ENCODE results near the gene UGGT2.

UGGT2 gene

GRCh38 chr13:95822303-95822702 is 230.9 kb downstream of the UGGT2 start:
- no peak for DNase-seq (ENCODE audit: low spot score)
- TF ChIP-seq CTCF (IDR thresholded peaks at IDR 0.05; ENCODE audit: extremely low read depth, missing control alignments): no peak

GRCh38 chr13:95814495-95814894 is 238.7 kb downstream of the UGGT2 start:
- no peak for DNase-seq (ENCODE audit: low spot score)
- TF ChIP-seq CTCF (IDR thresholded peaks at IDR 0.05; ENCODE audit: extremely low read depth, missing control alignments): no peak

GRCh38 chr13:95813139-95813538 is 240.1 kb downstream of the UGGT2 start:
- no peak for DNase-seq (ENCODE audit: low spot score)
- TF ChIP-seq CTCF (IDR thresholded peaks at IDR 0.05; ENCODE audit: extremely low read depth, missing control alignments): no peak

- no peak for DNase-seq (ENCODE audit: low spot score)
These were observed 243.8 kb downstream of the UGGT2 start for GRCh38 chr13:95809429-95809828.

GRCh38 chr13:95805921-95806320 is 247.3 kb downstream of the UGGT2 start:
- DNase-seq (ENCODE audit: low spot score): no peak
- TF ChIP-seq CTCF (IDR thresholded peaks at IDR 0.05; ENCODE audit: extremely low read depth, missing control alignments): no peak

More at GRCh38 chr13:95809429-95809828, 243.8 kb downstream of the UGGT2 start:
- no peak for TF ChIP-seq CTCF (IDR thresholded peaks at IDR 0.05; ENCODE audit: extremely low read depth, missing control alignments)

GRCh38 chr13:95801825-95802224 is 251.4 kb downstream of the UGGT2 start:
- no peak for DNase-seq (ENCODE audit: low spot score)
- TF ChIP-seq CTCF (IDR thresholded peaks at IDR 0.05; ENCODE audit: extremely low read depth, missing control alignments): no peak

GRCh38 chr13:95800436-95800835 is 252.8 kb downstream of the UGGT2 start:
- DNase-seq (ENCODE audit: low spot score): no peak
- no peak for TF ChIP-seq CTCF (IDR thresholded peaks at IDR 0.05; ENCODE audit: extremely low read depth, missing control alignments)

Measured in GM20000 (cell line).